Hematopoietic multipotent progenitor cell treated with erythropoietin and hydrocortisone succinate and interleukin-3 and kit ligand, for 17 days (in vitro differentiated cells): ENCODE data around the gene FCHO1.
A peak's percentile ranks its signal among the peaks of the same experiment; 100 is the strongest.
"Not testable (repeated sequence)": the region's sequence is repeated elsewhere in the genome, so short reads cannot be mapped to it uniquely, and the experiment has no call there.

Source experiments
- DNase-seq: peaks from one replicate; pipeline ENCODE4 v3.0.0-alpha.2; 2015; ENCODE audit warnings: low spot score

FCHO1 gene

DNA sequence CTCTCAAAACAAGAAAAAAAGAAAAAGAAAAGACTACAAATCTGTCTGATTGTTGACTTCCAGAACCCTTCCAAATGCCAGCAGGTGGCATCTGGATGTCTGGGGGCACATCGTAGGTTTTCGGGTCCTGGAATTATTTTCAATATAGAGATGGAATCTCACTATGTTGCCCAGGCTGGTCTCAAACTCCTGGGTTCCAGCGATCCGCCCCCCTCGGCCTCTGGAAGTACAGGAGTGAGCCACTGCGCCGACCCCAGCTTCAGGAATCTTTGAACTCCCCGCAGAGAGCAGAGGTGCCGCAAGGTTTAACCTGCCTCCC lies 43.1 kb downstream of the FCHO1 start:
- DNase-seq, result no peak

DNA sequence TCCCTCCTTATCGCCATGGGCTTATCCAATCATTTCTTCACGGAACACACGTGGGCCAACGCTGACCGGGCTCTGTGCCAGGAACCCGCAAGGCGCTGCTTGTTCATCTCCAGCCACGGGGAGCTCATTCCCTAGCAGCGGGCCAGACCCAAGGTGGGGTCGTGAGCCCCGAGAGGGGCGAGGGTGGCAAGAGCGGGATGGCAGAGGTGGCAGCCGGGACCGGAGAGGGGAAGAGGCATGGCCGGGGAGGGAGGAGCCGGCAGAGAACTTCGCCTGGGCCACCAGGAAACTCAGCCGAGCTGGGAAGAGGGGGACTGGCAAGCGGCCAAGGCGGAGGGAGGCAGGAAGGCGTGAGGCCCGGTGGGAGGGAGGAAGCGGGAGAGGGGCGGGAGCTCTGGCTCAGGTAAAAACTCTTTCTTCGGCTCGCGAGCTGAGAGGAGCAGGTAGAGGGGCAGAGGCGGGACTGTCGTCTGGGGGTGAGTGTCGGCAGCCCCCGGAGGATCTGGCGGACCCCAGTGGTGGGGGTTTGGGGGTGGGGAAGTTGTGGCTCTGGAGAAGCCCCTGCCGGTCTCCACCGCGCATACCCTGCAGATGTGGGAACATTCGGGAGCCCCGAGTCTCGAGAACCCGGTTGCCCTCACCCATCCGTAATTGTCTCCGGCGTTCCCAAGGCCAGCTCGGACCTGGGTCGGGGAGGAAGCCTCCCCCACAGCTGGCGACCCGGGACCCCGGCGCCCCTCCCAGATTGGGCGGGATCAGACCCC lies 43.6 kb downstream of the FCHO1 start, which contains the start of gene B3GNT3:
Gene B3GNT3 (plus strand): TSS at position 408 of the 764 bp plus-strand sequence. CDS start 12,670 bp downstream, outside the sequence.
- DNase-seq, result peak; percentile 34

DNA sequence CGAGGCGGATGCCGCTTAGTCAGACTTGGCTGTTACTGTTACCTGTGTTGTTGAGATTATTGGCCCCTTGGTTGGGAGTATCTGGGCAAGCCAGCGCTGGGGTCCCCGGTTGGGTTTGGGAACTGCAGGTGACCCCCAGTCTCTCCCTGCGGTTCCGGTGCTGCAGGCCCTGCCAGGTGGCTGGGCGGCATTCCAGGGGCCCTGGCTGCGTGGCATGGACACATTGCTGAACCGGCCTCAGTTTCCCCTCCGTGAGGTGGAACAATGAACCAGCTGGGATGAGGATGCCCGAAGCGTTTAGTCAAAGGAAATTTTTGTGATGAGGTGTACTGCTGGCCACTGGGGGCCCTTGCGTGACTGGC lies 44.2 kb downstream of the FCHO1 start:
- DNase-seq, result no peak

DNA sequence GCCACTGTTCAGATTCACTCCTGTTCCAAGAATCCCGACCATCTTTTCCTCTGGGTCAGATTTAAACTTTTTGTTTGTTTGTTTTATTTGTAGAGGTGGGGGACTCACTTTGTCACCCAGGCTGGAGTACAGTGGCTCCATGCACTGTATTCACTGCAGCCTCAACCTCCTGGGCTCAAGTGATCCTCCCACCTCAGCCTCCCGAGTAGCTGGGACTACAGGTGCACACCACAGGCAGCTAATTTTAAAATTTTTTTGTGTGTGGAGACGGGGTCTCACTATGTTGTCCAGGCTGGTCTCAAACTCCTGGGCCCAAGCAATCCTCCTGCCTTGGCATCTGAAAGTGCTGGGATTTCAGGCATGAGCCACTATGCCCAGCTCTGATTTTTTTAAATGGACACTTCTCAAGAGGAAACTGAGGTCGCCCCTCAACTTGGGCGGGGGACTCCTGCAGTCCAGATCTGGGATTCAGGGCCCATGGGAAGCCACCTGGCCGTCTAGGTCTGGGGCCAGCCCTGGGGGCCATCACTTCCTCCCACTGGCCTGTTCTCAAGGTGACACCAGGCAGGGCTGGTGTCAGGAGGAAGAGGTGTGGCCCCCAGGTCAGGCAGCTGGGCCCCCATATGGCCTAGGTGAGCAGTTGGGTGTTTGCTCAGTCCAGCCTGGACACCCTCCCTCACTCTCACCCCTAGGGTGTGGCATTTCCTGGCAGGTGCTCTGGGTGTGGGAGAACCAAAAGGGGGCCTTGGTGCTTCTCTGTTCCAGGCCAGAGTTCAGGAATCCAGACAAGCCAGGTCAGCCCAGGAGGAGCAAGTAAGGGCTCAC lies 44.9 kb downstream of the FCHO1 start:
- DNase-seq, result no peak

DNA sequence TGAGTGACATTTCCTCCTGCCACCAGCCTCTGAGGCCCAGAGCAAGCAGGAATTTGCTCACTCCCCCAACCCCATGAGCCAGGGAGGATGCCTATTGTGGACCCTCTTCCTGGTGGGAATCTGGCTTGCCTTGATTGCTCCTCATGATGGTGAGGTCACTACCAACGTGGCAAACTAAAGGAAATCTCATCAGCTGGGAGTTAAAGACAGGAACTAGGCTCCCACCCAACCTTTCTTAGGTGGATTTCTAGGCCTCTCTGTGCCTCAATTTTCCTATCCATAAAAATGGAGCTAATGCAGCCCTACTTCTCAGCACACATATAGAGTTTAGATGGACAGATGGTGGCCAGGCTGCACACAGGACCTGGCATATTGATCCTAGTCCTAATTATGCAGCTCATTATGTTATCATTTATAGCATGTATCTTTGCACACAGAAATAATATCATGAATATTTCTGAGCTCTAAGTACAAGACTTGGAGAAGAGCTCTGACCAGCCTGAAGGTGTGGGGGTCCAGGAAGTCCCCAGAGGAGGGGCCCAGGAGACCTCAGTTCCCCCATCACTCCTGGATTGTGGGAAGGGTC lies 45.7 kb downstream of the FCHO1 start:
- DNase-seq, result no peak

DNA sequence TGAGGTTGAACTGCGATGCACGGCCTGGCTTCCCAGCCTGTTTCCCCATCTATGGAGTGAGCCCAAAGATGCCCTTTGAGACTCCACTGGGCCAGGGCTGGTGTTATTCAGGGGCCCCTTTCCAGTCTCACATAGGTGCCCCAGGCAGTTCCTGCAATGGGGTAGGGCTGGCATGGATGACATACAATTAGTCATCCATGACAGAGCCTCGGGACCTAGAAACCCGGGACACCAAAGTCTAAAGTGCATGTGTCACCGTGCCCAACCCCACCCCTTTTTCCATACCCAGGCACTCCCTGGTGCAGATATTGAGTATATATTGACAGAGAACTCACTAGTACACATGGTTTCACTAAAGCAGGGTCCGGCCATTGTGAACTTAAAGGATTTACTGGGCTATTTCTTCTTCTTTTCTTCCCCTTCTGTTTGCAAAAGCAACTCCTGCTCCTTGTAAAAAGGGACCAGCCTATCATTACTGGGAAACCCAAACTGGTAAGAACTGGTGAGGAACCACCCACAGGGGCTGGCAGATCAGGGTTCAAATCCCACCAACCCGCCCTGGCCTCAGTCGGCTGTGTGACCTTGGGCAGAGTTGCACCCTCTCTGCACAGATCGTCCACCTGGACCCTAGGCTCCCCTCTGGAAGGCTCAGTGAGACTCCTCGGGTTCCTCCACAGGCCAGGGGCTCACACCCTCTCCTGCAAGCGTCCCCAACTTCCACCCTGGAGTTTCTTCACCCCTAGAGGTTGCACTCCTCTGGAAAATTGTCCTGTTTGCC lies 46.3 kb downstream of the FCHO1 start:
- DNase-seq, result no peak

DNA sequence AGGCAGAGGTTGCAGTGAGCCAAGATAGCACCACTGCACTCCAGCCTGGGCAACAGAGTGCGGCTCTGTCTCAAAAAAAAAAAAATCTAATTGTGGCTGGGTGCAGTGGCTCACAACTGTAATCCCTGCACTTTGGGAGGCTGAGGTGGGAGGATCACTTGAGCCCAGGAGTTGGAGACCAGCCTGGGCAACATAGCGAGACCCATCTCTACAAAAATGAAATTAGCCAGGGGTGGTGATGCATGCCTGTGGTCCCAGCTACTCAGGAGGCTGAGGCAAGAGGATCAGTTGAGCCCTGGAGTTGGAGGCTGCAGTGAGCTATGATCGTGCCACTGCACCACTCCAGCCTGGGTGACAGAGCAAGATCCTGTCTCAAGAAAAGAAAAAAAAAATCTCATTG lies 47.3 kb downstream of the FCHO1 start:
- not testable (repeated sequence) for DNase-seq

DNA sequence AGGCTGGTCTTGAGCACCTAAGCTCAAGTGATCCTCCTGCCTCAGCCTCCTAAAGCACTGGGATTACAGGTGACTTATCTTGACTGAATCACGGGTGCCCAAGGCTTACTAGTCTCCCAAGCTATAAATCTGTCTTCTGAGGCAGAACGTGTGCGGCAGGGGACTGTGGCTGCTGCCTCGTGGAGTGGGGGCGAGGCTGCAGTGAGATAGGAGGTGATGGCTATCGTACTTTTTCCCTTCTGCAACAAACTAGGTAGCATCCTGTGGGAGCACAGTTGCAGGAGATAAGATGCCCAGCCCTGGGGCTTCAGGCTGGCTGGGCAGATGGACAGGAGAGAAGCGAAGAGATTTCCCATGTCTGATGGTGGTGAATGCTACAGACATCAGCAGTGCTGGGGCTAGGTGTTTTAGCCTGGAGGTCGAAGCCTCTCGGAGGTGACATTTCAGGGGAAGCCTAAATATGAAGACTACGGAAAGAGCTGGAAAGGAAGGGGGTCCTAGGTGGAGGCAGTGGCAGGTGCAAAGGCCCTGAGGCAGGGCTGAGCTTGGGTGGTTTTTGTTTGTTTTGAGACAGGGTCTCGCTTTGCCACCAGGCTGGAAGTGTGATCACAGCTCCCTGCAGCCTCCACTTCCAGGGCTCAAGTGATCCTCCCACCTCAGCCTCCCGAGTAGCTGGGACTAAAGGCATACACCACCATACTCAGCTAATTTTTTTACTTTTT lies 51.0 kb downstream of the FCHO1 start:
- no peak for DNase-seq

DNA sequence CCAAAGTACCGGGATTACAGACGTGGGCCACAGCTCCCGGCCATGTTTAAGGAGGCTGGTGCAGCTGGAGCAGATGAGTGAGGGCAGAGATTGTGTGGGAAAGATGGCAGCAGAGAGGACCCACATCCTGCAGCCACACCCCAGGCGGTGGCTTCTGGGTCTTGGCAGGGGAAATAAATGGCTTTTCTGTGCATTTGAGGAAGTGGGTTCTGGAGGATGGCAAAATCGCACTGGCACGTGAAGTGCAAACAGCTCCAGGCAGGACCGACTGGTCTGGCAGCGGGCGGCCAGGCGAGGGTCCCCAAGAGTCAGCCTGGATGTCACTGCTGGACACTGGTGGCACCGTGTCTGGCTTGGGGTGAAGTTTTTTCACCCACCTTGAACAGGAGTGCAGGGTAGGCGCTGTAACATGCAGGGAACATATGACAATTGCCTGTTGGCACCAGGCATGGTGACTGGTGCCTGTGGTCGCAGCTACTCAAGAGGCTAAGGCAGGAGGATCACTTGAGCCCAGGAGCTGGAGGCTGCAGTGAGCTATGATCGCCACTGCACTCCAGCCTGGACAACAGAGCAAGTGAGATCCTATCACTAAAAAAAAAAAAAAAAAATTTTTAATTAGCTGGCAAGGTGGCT lies 52.1 kb downstream of the FCHO1 start:
- no peak for DNase-seq

DNA sequence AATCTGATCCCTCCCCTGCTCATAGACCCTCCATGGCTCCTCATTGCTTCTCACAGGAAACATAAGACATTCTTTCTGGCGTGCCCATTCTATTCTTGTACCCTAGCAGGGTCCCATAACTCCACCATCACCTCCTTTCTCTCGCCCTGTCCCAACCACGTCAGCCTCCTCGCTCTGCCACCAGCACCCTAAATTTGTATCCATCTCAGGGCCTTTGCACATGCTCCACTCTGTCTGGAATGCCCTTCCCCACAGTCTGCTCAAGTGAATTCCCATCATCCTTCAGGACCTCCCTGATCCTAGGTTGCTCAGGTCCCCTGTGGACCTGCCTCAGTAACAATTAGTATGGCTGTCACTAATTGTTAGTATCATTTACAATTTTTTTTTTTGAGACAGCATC lies 54.1 kb downstream of the FCHO1 start:
- no peak for DNase-seq

DNA sequence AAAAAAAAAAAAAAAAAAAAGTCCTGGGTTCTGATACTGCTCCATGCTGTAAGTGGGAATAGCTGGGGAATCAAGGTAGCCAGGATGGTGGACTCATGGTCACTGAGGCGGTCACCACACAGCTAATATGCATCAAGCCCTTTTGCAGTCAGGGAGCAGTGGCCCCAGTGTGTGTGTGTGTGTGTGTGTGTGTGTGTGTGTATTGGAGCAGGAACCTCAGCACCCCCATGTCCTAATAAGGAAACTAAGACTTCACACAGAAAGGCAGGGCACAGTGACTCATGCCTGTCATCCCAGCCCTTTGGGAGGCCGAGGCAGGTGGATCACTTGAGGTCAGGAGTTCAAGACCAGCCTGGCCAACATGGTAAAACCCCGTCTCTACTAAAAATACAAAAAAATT lies 55.7 kb downstream of the FCHO1 start:
- DNase-seq, result no peak

DNA sequence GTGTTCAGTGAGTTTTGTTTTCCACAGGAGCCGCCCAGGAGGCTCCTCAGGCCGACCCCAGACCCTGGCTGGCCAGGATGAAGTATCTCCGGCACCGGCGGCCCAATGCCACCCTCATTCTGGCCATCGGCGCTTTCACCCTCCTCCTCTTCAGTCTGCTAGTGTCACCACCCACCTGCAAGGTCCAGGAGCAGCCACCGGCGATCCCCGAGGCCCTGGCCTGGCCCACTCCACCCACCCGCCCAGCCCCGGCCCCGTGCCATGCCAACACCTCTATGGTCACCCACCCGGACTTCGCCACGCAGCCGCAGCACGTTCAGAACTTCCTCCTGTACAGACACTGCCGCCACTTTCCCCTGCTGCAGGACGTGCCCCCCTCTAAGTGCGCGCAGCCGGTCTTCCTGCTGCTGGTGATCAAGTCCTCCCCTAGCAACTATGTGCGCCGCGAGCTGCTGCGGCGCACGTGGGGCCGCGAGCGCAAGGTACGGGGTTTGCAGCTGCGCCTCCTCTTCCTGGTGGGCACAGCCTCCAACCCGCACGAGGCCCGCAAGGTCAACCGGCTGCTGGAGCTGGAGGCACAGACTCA lies 56.5 kb downstream of the FCHO1 start:
- no peak for DNase-seq

DNA sequence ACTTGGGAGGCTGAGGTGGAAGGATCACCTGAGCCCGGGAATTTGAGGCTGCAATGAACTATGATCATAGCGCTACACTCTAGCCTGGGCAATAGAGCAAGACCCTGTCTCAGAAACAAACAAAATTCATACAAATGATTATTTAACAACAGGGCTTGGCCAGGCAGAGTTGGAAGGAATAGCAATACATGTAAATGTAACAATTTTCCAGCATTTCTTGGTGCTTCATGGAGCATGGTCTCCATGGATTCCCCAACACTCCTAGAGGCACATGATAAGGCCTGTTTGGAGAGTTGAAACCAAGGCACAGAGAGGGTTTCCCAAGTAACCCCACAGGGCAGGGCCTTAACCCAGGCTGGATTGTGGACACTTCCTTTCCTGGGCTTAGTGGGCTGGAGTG lies 59.8 kb downstream of the FCHO1 start:
- DNase-seq, result no peak

DNA sequence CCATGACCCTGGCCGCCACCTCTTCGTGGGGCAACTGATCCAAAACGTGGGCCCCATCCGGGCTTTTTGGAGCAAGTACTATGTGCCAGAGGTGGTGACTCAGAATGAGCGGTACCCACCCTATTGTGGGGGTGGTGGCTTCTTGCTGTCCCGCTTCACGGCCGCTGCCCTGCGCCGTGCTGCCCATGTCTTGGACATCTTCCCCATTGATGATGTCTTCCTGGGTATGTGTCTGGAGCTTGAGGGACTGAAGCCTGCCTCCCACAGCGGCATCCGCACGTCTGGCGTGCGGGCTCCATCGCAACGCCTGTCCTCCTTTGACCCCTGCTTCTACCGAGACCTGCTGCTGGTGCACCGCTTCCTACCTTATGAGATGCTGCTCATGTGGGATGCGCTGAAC lies 60.4 kb downstream of the FCHO1 start:
- DNase-seq, result no peak

DNA sequence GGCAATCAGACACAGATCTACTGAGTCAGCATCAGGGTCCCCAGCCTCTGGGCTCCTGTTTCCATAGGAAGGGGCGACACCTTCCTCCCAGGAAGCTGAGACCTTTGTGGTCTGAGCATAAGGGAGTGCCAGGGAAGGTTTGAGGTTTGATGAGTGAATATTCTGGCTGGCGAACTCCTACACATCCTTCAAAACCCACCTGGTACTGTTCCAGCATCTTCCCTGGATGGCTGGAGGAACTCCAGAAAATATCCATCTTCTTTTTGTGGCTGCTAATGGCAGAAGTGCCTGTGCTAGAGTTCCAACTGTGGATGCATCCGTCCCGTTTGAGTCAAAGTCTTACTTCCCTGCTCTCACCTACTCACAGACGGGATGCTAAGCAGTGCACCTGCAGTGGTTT lies 60.8 kb downstream of the FCHO1 start:
- DNase-seq, result no peak

DNA sequence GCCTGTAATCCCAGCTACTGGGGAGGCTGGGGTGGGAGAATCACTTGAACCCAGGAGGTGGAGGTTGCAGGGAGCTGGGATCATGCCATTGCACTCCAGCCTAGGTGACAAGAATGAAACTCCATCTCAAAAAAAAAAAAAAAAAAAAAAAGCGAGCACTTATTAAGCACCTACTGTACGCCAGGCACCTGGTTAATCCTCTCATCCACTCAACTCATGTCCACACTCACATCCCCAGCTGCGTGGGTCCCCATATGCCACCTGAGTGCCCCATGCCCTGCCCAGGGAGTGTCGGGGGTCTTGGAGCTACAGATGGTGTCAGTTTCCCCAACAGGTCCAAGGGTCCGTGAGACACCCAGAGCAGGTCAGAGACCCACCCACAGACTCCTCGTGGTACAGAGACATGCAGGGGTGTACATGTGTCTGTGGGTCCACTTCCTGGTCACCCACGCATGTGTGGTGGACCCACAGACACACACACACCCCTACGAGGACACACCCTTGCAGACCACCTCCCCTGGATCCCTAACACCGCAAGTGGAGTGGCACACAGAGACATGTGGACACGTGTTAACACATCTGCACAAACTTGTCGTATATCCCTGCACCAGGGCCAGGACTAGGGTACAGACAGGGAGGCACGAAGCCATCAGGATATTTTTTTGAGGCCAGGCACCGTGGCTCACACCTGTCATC lies 66.5 kb downstream of the FCHO1 start:
- no peak for DNase-seq

DNA sequence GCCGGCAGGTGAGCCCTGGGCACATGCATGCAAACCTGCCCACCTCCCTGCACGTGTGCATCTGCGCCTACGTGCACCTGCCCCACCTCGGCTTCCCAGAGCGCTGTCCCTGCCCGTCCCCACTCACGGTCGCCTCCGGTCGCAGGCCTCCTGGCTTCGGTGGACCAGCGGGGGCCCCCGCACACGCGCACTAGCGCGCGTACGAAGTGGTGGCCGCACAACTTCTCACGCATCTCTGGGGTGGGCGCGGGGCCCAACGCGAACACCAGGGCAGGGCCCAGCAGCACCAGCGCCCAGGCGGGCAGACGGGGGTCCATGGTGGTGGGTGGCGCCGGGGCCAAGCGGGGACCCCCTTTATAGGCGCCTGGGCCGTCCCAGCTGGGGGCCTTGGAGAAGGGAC lies 69.9 kb downstream of the FCHO1 start, which contains the start of gene INSL3:
Gene INSL3 (minus strand): TSS at position 330 of the 400 bp plus-strand sequence. CDS start 13 bp downstream, at position 317.
- no peak for DNase-seq

DNA sequence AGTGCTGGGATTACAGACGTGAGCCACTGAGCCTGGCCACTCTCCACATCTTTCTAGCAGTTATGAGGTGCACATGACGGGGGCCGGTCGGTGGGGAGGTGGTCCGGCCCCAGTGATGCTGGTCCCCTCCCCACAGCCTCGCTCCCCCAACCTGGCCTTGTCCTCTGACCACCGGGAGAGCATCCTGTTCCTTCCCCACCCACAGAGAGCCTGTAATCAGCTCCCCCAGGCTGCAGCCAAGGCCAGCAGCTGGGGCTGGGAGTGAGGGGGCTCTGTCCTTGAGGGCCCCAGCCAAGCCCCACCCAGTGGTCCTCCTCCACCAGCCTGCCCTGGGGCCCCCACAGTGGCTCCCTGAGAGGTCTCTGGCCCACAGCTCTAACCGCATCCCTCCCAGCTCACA lies 73.1 kb downstream of the FCHO1 start:
- no peak for DNase-seq

DNA sequence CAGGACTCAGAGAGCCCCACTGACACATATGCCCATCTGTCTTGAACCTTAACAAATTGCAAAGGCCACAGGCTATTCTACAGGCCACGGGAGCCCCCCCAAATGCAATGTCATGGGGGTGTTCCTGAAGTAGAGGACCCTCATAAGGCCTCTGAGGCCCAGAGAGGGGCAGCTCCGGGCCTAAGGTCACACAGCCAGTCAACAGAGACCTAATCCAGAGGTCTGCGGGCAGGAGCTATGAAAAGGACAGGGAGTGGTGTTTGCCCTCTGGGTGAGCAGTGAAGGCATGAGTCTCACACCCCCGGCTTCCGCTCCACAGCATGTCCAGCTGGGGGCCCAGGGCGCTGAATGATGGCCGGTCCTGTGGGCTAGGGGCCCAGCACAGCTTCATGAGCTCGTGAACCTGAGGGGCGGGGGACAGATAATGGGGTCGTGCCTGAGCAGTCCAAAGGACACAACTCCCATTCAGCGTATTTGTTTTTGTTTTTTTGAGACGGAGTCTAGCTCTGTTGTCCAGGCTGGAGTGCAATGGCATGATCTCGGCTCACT lies 75.3 kb downstream of the FCHO1 start:
- DNase-seq, result no peak
